Activated CD8-positive, alpha-beta T cell treated with anti-CD3 and anti-CD28 coated beads for 36 hours (primary cell): ENCODE data around the gene ZC3H14. TPM values are rescaled to one million over a fixed set of nuclear protein-coding genes. Genes with fewer than 3 reads are reported as not detected.

ENCODE experiments used
- ATAC-seq: fragments of 200-7000 bp; cut with Tn5 transposase; one replicate; pipeline ENCODE4 v1.10.0; 2021; ENCODE audit warnings: mild to moderate bottlenecking, moderate library complexity
- CTCF ChIA-PET: fragments of 350-600 bp; sonication (Branson Sonifier 250); formaldehyde crosslinking; loops from one replicate; lab custom pipeline; 2021; ENCODE audit warnings: antibody characterized with exemption; lab: Charles Lee
- POLR2A ChIA-PET: fragments of 350-600 bp; sonication (Branson Sonifier 250); formaldehyde crosslinking; loops from one replicate; lab custom pipeline; 2021; ENCODE audit warnings: antibody characterized with exemption; lab: Charles Lee
- DNase-seq: peaks from one replicate; pipeline ENCODE4 v3.0.0-alpha.2; 2020
- H3K27ac Mint-ChIP-seq: one replicate; pipeline ENCODE4 v1.8.0; 2021; ENCODE audit warnings: mild to moderate bottlenecking, mixed read lengths
- H3K27me3 Mint-ChIP-seq: one replicate; pipeline ENCODE4 v1.8.0; 2021; ENCODE audit warnings: mixed read lengths
- H3K36me3 Mint-ChIP-seq: one replicate; pipeline ENCODE4 v1.8.0; 2021; ENCODE audit warnings: low read depth, mixed read lengths
- H3K4me1 Mint-ChIP-seq: one replicate; pipeline ENCODE4 v1.8.0; 2021; ENCODE audit warnings: low read depth, mixed read lengths
- H3K4me3 Mint-ChIP-seq: one replicate; pipeline ENCODE4 v1.8.0; 2021; ENCODE audit warnings: mild to moderate bottlenecking, moderate library complexity, mixed read lengths
- H3K9me3 Mint-ChIP-seq: one replicate; pipeline ENCODE4 v1.8.0; 2021; ENCODE audit warnings: mixed read lengths
- CTCF ChIP-seq: fragments of 200-600 bp; IDR thresholded peaks from one replicate; pipeline ENCODE4 v1.8.0; 2022; ENCODE audit warnings: antibody characterized with exemption, mild to moderate bottlenecking
- intact Hi-C: fragments of 100-400 bp; cut with micrococcal nuclease; formaldehyde crosslinking; loops from one replicate; pipeline ENCODE4 v1.10.0; 2022
- total RNA-seq, 2 experiments: library from RNA; stranded (reverse); gene quantifications; one replicate each; pipeline ENCODE4 v1.2.3, GENCODE V29; 2021

ZC3H14 gene
- total RNA-seq, 2 experiments from 2014 or later, result 43.9 to 50.3 TPM

- H3K36me3 Mint-ChIP-seq, result peaks cover 54% of the 10 kb centered on the region
- no peak for TF ChIP-seq CTCF
- ChIA-PET POLR2A (interaction anchor here (0.9 kb wide), 1 partner anchor 13 kb away, joined by 3 read pairs; no protein-coding TSS in a partner anchor), CTCF (interaction anchor here (1.1 kb wide), 1 partner anchor 11 kb away, joined by 5 read pairs; no protein-coding TSS in a partner anchor)
- DNase-seq (no peak), ATAC-seq (no peak)
- intact Hi-C loops, result loop anchor here (10.0 kb wide), 1 partner anchor 227 kb away; the partner anchor contains the start of gene EML5
- no peak overlapping the region for H3K4me3 Mint-ChIP-seq
- H3K27ac Mint-ChIP-seq, result no peak overlapping the region
- no peaks in the 10 kb centered on the region for H3K9me3 Mint-ChIP-seq
- H3K4me1 Mint-ChIP-seq, result peaks cover 13% of the 10 kb centered on the region
- H3K27me3 Mint-ChIP-seq, result no peaks in the 10 kb centered on the region
Measured at GRCh38 chr14:88568196-88568595, 5.4 kb downstream of the ZC3H14 start.

- intact Hi-C loops, result no loop called here
Measured at GRCh38 chr14:88572117-88572516, 9.3 kb downstream of the ZC3H14 start.

GRCh38 chr14:88576222-88576621 is 13.4 kb downstream of the ZC3H14 start:
- Mint-ChIP-seq H3K4me1 (no peaks in the 10 kb centered on the region), H3K4me3 (no peak overlapping the region), H3K36me3 (peaks cover 59% of the 10 kb centered on the region), H3K9me3 (no peaks in the 10 kb centered on the region), H3K27me3 (no peaks in the 10 kb centered on the region), H3K27ac (no peak overlapping the region)
- ChIA-PET CTCF (no interaction called here), POLR2A (interaction anchor here (0.6 kb wide), 1 partner anchor 641 kb away, joined by 3 read pairs; no protein-coding TSS in a partner anchor)
- no peak for TF ChIP-seq CTCF
- ATAC-seq, result no peak
- no peak for DNase-seq
- intact Hi-C loops, result no loop called here

More at GRCh38 chr14:88572117-88572516, 9.3 kb downstream of the ZC3H14 start:
- peaks cover 59% of the 10 kb centered on the region for H3K36me3 Mint-ChIP-seq
- no peak overlapping the region for H3K27ac Mint-ChIP-seq
- H3K4me3 Mint-ChIP-seq, result no peak overlapping the region
- ChIA-PET POLR2A (interaction anchor here (1.0 kb wide), 1 partner anchor 9 kb away, joined by 3 read pairs; no protein-coding TSS in a partner anchor), CTCF (no interaction called here)
- no peak for TF ChIP-seq CTCF
- no peak for ATAC-seq
- H3K27me3 Mint-ChIP-seq, result no peaks in the 10 kb centered on the region
- no peaks in the 10 kb centered on the region for H3K4me1 Mint-ChIP-seq
- no peak for DNase-seq
- no peaks in the 10 kb centered on the region for H3K9me3 Mint-ChIP-seq

- H3K4me3 Mint-ChIP-seq, result no peak overlapping the region
- no peak for ATAC-seq
- CTCF ChIA-PET, result interaction anchor here (2.1 kb wide), 1 partner anchor 28 kb away, joined by 5 read pairs; no protein-coding TSS in a partner anchor
Measured at GRCh38 chr14:88584451-88584850, 21.6 kb downstream of the ZC3H14 start.

More at GRCh38 chr14:88584451-88584850, 21.6 kb downstream of the ZC3H14 start:
- H3K27me3 Mint-ChIP-seq, result no peaks in the 10 kb centered on the region
- peaks cover 52% of the 10 kb centered on the region for H3K36me3 Mint-ChIP-seq
- POLR2A ChIA-PET, result interaction anchor here (1.1 kb wide), 1 partner anchor 11 kb away, joined by 3 read pairs; no protein-coding TSS in a partner anchor
- no peak overlapping the region for H3K27ac Mint-ChIP-seq
- DNase-seq, result no peak
- intact Hi-C loops, result no loop called here
- no peaks in the 10 kb centered on the region for H3K4me1 Mint-ChIP-seq
- H3K9me3 Mint-ChIP-seq, result no peaks in the 10 kb centered on the region
- TF ChIP-seq CTCF, result no peak
